RCC 7860 (cell line): Measurements from ENCODE around the gene NHSL1.

Experiments
- DNase-seq: peaks from one replicate; pipeline ENCODE4 v3.0.0-alpha.2; 2015; ENCODE audit warnings: low spot score
- FAIRE-seq: peaks from 2 replicates; lab custom pipeline; 2012; peaks lifted over from hg19 to GRCh38; lab: Jason Lieb, UNC

Gene NHSL1

GRCh38 chr6:138523347-138524210 lies 24.3 kb upstream of the NHSL1 start:
- DNase-seq (no peak), FAIRE-seq (no peak)

DNA sequence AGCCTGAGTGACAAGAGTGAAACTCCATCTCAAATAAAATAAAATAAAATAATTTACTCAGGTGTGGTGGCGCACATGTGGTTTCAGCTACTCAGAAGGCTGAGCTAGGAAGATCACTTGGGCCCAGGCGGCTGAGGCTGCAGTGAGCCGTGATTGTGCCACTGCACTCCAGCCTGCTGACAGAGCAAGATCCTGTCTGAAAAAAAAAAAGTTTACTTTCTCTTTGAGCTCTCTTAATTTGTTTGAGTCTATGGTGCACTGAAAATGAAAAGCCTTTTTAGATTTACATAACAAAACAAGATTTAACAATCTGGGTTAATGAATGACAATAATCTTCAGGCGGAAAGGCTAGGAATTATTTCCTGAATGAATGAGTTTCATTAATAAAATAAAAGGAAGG lies 23.3 kb upstream of the NHSL1 start:
- DNase-seq (no peak), FAIRE-seq (no peak)

DNA sequence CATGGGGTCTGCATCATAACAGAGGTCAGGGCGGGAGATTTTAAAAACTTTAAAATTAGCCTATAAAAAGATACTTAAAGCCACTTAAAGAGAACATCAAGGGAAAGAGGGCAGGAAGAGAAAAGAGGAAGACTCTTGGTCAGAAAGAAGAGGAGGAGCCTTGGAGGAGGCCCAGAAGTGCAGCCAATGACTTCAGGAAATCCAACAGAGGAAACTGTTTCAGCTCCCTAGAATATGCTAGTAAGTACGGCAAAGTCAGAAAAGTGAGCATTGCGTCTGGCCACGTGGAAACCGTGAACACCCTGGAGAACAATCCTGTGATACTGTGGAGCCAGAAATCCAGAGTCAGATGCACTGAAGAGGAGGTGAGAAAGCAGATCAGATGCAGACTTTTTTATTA lies 22.5 kb upstream of the NHSL1 start:
- FAIRE-seq (no peak), DNase-seq (no peak)

GRCh38 chr6:138520463-138520862 lies 21.2 kb upstream of the NHSL1 start:
- no peak for FAIRE-seq
- no peak for DNase-seq

GRCh38 chr6:138518054-138518453 lies 18.8 kb upstream of the NHSL1 start:
- no peak for FAIRE-seq
- no peak for DNase-seq

GRCh38 chr6:138517635-138518034 lies 18.3 kb upstream of the NHSL1 start:
- FAIRE-seq = no peak

GRCh38 chr6:138515657-138516248 lies 16.5 kb upstream of the NHSL1 start:
- FAIRE-seq = no peak
- no peak for DNase-seq

More at GRCh38 chr6:138517635-138518034, 18.3 kb upstream of the NHSL1 start:
- DNase-seq = peak; percentile 8

DNA sequence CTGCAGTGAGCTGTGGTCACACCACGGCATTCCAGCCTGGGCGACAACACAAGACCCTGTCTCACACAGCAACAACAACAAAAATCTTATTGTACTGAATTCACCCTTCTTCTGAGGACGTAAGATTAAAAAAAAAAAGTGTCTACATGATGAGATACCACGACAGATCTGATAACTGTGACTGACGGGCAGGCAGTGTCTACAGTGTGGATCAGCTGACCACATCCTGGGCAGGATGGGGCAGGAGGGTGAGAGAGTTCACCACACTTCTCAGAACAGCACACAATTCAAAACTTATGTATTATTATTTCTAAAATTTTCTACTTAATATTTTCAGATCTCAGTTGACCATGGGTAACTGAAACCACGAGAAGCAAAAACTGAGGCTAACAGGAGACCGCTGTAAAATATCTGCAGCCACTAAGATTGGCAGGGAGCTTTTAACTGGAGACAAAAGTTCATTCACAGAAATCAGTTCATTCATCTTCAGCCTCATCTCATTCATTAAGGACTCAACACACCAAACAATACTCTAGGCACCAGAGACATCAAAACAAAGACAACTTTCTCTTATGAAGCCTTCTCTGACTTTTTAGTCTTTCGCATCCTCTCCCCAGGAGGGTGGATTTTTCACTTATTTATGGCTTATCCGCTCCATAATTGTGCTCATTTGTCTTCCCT lies 15.7 kb upstream of the NHSL1 start:
- no peak for FAIRE-seq

DNA sequence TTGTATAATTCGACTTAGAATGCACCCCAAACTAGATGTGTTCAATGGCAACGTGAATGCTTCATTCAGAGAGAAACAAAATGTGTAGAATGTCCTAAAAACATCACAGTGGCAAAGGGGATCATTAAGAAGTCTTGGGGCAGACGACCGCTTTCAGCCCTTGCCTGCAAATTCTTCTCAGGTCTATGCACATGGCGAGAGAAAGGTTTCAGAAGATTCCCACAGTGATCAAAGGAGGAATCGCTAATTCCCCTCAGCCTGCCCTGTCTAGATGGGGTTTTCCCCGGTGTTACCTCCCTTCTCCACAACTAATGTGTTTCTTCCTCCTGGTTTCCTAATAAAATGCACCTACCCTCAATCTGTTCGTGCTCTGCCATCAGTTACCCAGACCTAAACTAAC lies 13.3 kb upstream of the NHSL1 start:
- DNase-seq (no peak), FAIRE-seq (no peak)

More for the DNA sequence above, 15.7 kb upstream of the NHSL1 start:
- DNase-seq = no peak

- no peak for FAIRE-seq
- DNase-seq = no peak
Observed at GRCh38 chr6:138510093-138510492, 10.8 kb upstream of the NHSL1 start.

GRCh38 chr6:138509371-138509770 lies 10.1 kb upstream of the NHSL1 start:
- peak; percentile 47 for FAIRE-seq
- peak; percentile 28 for DNase-seq

GRCh38 chr6:138508676-138508988 lies 9.3 kb upstream of the NHSL1 start:
- no peak for FAIRE-seq
- DNase-seq = no peak

- FAIRE-seq (no peak), DNase-seq (no peak)
Observed at GRCh38 chr6:138507977-138508675, 8.8 kb upstream of the NHSL1 start.

DNA sequence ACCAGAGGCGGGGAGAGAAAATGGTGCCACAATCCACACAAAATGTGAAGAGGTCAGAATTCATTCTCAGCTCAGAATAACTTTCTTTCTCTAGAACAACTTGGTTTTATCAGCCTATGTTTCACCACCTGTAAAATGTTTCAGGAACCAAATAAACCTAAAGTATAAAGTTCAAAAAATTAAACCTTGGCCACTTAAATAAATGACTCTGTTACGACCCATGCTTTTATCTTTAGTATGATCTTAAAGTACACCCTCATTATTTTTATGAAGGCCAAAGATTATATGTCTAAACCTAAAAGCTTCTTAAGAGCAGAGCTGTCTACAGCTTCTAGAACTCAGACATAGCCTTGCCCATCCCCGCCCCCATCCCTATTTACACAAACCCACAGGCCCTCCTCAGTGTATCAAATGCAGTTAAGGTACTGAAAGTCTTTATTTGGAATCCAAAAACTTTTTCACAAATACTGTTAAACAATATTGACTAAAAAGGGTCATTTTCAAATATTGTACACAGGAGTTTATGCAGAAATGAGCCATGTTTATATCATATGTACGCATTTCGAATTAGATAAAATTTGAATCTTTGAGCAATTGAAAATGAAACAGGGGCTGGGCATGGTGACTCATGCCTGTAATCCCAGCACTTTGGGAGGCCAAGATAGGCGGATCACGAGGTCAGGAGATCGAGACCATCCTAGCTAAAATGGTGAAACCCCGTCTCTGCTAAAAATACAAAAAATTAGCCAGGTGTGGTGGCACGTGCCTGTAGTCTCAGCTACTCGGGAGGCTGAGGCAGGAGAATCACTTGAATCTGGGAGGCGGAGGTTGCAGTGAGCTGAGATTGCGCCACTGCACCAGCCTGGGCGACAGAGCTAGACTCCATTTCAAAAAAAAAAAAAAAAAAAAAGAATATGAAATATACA lies 5.7 kb upstream of the NHSL1 start:
- DNase-seq (no peak), FAIRE-seq (no peak)

DNA sequence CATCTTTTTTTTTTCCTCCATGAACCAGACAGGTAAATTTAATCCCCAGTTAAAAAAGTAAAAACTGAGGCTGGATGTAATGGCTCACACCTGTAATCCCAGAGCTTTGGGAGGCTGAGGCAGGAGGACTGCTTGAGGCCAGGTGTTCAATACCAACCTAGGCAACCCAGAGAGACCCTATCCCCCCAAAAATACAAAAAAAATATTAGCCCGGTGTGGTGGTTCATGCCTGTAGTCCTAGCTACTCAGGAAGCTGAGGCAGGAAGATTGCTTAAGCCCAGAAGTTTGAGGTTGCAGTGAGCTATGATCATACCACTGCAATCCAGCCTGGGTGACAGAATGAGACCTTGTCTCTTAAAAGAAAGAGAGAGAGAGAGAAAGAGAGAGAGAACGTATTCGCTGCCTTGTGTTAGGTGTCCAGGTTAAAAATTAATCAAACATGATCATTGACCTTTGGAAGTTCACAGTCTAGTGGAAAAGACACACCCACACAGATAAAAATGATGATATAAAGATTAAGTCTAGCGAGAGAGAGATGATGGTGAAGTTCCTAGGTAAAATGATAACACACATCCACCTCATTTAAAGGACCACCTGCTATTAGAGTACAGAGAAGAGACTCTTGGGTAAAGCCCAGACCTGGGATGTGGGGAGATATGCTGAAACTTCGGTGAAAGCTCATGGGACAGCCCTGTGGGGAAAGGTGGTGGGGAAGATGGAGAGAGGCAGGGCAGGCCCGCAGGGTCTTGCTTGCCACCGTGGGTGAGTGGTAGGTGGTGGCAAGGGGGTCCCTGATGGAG lies 4.8 kb upstream of the NHSL1 start:
- DNase-seq (peak; percentile 60), FAIRE-seq (peak; percentile 80)

DNA sequence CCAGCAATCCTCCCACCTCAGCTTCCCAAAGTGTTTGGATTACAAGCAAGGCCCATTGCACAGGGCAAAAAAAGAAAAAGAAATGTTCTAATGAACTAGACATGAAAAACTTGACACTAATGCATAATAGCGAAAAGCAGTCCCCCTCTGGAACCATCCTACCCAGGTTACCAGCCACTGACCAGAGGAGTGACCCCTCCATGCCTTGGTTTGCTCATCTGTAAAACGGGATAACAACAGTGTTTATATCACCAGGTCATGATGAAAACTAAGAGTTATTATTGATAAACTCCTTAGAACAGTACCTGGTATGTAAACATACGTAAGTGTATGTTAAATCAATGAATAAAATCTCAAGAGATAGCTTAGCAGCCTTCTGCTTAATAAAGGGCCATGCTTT lies 3.3 kb upstream of the NHSL1 start:
- no peak for DNase-seq
- no peak for FAIRE-seq

DNA sequence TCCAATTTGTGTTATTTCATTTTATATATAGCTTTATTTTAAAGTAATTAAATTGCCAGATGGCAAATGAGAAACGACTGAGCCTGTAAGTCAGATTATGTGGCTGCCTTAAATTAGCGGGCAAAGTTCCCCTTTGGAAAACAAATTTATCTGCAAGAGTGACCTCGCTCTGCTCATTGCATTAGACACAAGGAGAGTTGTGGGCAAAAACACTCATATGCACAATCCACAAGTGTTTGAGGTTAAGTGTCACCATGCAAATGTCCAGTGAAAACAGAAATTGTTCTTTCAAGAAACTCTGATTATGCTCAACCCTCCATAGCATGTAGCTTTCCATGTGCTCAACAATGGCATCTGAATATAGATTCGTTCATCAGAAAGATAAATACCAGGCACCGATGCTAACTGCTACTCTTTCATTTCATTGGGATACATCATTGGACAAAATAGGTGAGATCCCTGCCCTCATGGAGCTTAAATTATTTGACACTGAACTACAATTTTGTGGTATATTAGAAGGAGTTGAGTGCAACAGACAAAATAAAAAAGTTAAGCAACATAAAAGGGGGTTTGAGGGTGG lies 1.7 kb upstream of the NHSL1 start:
- FAIRE-seq (no peak), DNase-seq (no peak)

GRCh38 chr6:138500045-138500665 lies 861 bp upstream of the NHSL1 start:
- DNase-seq = no peak
- FAIRE-seq = peak; percentile 38
